ENCODE data around the gene CD84.
A peak's percentile ranks its signal among the peaks of the same experiment; 100 is the strongest.

DNA sequence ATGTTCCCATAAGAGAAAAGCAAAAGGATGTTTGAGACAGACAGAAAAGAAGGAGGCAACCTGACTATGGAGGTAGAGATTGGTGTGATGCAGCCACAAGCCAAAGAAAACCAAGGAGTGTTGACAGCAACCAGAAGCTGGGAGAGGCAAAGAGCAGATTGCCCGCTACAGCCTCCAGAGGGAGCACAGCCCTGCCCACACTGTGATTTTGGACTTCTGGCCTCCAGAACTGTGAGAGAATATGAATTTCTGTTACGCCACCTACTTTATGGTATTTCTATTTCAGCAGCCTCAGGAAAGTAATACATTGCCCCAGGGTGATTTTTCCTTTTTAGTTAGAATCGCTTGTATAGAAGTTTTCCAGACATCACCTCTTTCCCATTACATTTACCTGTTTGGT, 84.7 kb downstream of the CD84 start:
- TF ChIP-seq, protein P1, sequence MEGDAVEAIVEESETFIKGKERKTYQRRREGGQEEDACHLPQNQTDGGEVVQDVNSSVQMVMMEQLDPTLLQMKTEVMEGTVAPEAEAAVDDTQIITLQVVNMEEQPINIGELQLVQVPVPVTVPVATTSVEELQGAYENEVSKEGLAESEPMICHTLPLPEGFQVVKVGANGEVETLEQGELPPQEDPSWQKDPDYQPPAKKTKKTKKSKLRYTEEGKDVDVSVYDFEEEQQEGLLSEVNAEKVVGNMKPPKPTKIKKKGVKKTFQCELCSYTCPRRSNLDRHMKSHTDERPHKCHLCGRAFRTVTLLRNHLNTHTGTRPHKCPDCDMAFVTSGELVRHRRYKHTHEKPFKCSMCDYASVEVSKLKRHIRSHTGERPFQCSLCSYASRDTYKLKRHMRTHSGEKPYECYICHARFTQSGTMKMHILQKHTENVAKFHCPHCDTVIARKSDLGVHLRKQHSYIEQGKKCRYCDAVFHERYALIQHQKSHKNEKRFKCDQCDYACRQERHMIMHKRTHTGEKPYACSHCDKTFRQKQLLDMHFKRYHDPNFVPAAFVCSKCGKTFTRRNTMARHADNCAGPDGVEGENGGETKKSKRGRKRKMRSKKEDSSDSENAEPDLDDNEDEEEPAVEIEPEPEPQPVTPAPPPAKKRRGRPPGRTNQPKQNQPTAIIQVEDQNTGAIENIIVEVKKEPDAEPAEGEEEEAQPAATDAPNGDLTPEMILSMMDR (IDR thresholded peaks at IDR 0.05) = peak in 3 of 6 experiments; percentile 38 to 55 (median 48)
- no peak for TF ChIP-seq POLR2A (IDR thresholded peaks at IDR 0.05)

Measured in Peyer's patch (tissue), 4 donors.